Right kidney (tissue), 1 donor: Measurements from ENCODE around the gene MYL6.

Experiments used
- DNase-seq: peaks from one replicate; pipeline ENCODE4 v3.0.0-alpha.2; 2016

The MYL6 gene

DNA sequence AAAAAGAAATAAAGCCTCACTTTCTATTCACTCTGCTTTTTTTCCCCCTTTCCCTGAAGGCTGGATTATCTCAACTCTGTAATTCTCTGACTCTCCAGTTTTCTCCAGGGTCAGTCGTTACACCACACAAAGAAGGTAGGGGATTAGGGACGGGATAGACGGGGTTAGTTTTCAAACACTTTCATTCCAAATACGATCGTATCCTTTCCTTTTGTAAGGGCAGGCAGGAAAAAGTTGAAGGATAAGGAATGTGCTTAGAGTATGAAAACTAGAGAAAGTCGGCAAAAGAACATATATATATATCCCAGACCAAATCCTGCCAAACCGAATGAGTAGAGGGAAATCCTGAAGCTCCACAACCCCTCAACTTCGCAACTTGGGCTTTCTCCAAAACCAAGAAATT lies 30.7 kb upstream of the MYL6 start:
- DNase-seq: no peak

DNA sequence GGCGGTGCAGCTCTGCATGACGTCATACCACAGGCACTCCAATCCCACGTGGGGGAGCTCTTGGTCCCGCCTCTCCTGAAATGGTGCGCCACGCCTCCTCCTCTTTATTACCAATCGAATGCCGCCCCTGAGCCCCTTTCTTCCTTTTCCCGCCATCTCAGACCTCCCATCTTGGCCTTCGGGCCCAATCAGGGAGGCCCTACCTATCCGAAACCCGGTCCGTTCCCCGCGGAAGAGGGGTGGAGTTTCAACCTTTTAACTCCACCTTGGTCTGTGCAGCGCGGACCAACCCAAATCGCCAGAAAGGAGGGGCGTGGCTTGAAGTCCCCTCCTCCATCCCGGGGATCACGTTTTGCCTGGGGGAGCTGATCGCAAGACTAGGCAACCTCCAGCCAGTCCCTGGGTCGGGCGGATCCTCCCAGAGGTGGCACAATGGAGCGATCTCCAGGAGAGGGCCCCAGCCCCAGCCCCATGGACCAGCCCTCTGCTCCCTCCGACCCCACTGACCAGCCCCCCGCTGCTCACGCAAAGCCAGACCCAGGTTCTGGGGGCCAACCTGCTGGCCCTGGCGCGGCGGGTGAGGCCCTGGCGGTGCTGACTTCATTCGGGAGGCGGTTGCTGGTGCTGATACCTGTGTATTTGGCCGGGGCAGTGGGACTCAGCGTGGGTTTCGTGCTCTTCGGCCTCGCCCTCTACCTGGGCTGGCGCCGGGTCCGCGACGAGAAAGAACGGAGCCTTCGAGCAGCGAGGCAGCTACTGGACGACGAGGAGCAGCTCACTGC lies 30.1 kb upstream of the MYL6 start, which contains the start of gene ESYT1:
TSS of gene ESYT1 (plus strand) at position 380 of the 782 bp plus-strand sequence. CDS start at position 433, 53 bp downstream.
- DNase-seq: peak; percentile 87

DNA sequence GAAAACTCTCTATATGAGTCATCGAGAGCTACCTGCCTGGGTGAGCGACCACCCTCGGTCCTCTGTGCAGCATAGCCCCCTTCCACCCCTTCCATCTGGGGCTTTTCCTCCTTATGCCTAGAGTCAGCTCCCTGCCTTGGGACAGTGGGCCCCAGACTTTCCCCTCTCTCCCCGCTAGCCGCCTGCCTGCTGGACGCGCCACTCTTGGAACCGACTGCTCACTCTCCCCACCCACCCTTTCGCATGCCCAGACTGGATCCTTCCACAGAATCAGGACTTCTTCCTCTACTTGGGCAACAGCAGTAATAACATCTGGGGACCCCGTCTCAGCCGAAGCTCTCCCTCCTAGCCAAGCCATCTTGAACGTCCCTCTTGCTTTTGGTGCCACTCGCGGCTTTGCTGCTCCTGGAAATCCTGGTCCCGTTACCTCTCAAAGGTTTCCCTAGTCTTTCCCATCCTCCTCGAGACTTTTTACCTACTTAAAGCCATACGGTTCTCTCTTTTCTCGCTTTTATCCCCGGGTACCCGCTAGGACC lies 29.4 kb upstream of the MYL6 start:
- DNase-seq: no peak

DNA sequence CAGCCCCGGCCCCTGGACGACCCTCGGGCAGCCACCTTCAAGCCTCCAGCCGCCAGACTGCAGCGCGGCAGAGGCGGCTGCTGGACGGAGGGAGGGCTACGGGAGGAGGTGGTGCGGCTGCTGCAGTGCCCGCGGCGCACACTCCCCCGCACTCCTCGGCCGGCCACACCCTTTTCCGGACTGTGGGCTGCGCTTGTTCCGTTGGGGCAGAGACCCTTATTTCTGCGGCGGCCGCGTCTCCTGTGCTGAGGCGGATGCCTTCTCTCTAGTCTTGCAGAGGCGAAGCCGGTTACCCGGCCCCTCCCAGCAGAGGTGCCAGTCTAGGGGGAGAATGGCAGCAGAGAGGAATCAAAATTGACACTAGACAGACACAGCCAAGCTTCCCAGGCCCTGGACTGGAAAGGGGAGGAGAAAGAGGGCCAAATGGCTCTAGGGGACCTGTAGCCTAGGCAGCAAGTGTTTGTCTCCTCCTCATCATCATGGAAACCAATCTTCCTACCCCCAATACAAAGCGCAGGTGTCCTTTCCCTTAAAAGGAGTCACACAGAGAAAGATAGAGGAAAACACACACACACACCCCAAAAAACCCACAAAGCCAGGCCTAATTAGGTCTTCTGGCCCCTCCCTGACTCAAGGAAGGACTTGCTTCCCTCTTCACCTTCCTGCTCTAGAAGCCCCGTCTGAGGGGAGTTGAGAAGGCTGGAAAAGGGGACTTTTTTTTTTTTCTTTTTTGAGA lies 28.8 kb upstream of the MYL6 start:
- DNase-seq: peak; percentile 80

DNA sequence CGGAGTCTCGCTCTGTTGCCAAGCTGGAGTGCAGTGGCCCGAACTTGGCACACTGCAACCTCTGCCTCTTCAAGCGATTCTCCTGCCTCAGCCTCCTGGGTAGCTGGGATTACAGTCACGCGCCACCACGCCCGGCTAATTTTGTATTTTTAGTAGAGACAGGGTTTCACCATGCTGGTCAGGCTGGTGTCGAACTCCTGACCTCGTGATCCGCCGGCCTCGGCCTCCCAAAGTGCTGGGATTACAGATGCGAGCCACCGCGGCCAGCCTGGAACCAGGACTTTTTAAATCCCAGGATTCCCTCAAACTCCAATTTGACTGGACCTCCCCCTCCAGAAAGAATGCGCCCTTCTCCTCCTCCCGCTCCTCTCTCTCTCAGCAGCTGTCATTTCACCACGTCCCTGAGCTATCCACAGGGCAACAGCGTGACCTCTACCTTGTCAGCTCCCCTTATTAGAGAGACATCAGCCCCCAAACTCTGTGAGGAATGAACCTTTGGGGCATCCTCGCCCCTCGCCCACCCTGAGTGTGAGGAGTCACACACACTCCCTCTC lies 28.1 kb upstream of the MYL6 start:
- DNase-seq: no peak

DNA sequence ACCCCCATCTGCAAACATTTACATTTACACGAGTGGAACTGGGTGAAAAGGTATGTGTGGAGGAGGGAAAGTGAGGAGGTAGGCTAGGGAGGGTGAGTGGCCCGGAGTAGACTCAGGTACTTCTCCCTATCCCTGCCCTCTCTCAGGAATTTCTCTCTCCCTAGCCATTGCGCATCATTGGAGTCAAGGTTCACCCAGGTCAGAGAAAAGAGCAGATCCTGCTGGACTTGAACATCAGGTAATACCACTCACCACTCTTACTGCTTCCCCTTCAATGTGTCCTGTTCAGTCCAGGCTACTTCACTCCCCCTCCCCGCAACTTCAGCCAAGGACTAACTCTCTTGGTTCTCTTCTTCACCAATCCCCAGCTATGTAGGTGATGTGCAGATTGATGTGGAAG lies 27.3 kb upstream of the MYL6 start:
- no peak for DNase-seq

DNA sequence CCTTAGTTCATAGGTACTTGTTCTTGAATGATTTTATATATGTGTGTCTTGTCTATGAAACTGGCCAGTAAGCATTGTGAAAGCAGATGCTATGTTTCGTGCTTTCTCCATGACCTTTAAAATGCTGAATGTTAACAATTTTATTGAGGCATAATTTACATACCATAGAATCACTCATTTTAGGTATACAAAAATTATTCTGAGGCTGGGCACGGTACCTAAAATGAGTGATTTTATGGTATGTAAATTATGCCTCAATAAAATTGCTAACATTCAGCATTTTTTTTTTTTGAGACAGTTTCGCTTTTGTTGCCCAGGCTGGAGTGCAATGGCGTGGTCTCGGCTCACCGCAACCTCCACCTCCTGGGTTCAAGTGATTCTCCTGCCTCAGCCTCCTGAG lies 23.3 kb upstream of the MYL6 start:
- DNase-seq: no peak

DNA sequence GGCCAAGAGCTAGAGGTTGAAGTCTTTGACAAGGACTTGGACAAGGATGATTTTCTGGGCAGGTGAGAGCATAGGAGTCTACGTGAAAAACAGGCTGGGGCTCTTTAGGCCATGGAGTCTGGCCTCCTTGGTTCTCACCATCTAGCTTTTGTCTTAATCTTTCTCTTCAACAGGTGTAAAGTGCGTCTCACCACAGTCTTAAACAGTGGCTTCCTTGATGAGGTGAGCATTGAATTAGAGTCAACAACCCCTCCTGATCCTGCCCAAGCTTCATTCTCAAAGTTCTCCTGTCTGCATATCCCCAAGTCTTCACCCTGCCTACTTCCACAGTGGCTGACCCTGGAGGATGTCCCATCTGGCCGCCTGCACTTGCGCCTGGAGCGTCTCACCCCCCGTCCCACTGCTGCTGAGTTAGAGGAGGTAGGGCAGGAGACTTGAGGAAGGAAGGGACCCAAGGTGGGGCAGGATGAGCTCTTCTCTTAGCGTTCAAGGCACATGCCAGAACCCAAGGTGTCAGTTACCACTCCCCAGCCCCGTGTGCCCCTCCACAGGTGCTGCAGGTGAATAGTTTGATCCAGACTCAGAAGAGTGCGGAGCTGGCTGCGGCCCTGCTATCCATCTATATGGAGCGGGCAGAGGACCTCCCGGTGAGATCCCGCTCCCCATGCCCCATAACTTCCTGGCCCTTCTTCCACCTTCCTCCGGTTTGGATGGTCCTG lies 20.1 kb upstream of the MYL6 start:
- DNase-seq: no peak

DNA sequence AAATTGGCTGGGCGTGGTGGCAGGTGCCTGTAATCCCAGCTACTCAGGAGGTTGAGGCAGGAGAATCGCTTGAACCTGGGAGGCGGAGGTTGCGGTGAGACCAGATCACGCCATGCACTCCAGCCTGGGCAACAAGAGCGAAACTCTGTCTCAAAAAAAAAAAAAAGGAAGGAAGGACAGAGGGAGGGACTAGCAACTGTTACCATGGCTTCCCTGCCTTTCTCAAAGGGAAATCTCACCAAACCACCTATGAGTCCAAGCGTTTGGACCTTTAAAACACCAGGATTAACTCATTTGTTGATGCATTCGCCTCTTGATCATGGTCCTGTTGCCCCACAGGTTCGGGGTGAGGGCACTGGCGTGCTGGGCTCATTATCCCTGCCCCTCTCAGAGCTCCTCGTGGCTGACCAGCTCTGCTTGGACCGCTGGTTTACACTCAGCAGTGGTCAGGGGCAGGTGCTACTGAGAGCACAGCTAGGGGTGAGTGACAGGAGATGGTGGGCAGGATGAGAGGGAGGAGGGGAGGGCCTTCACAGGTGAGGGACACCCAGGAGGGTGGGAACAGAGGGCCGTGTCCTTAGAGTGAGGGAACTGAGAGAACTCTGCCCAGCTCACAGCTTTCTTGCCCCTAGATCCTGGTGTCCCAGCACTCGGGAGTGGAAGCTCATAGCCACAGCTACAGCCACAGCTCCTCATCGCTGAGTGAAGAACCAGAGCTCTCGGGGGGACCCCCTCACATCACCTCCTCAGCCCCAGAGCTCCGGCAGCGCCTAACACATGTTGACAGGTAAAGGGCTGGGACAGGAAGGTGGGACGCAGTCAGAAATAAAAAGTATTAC lies 16.0 kb upstream of the MYL6 start:
- no peak for DNase-seq

DNA sequence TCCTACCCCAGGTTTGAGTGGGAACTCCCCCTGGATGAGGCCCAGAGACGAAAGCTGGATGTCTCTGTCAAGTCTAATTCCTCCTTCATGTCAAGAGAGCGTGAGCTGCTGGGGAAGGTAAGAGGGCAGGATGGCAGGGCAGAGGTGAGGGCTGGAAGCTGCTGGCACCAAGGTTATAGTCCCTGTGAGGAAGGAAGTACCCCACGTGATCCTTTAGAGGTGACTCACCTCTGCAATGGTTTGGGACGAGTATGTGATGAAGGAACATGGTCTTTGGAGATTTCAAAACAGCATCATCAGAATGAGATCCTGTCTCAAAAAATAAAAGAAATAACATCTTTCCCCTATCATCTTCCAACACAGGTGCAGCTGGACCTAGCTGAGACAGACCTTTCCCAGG lies 14.9 kb upstream of the MYL6 start:
- no peak for DNase-seq

DNA sequence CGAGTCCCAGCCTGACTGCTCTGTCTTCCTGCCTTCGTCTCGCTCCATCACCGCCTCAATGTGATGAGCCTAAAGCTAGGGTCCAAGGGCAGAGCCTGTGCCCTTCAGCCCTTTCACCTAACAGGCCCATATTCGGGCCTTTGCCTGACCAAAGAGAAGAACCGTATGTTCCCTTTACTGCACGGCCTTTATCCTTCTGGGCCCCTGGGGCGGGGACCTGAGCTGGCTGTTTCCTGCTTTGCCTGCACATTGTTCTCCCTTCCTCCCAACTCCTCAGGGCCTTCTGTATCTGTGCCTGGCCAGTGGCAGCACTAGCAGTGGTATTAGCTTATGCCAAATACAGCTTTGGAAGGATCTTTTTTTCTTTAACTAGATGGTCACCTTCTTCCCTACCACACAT lies 14.3 kb upstream of the MYL6 start:
- no peak for DNase-seq

DNA sequence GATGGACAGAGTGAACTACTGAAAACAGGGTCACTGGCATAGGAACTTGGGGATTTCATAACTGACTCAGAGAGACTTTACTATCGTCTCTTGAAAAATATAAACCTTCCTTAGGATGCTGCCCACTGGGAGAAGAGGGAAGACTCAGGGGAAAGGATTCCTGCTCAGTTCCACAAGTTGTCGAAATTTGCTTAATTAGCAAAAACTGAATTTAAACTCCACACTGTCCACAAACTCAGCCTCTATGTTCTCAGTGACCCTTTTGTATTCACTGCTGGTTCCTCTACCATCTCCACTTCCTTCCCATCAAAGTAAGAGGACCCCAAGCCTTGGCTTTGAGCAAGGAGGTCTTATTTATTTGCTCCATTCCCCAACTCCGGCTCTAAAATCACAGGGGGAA lies 12.9 kb upstream of the MYL6 start:
- DNase-seq: no peak

DNA sequence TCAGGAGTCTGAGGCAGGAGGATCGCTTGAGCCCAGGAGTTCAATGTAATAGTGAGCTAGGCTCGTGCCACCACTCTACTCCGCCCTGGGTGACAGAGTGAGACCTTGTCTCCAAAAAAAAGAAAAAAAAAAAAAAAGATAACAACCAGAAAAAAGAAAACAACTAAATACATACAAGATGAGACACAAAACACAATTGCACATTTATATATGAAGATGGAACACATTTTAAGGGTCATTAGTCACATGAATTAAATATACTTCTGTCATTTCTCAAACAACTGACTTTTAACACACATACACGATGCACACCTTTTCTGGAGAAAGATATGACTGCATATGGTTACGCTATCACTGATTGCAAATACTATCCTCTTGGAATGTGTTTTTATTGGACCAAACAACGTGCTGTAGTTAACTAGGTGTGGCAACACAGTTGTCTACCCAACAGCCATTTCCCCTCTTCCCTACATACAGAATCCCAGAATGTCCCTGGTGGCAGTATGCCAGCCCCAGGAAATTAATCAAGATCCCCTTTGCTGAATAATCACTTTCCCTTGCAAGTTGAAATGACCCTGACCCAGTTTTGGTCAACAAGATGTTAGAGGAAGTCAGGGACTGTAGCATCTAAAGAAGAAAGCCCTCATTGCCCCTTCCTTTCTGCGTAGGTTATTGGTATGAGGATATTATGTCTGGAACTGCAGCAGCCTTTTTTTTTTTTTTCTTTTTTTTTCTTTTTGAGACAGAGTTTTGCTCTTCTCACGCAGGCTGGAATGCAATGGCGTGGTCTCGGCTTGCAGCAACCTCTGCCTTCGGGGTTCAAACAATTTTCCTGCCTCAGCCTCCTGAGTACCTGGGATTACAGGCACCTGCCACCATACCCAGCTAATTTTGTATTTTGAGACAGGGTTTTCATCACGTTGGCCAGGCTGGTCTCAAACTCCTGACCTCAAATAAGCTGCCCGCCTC lies 11.4 kb upstream of the MYL6 start:
- no peak for DNase-seq

DNA sequence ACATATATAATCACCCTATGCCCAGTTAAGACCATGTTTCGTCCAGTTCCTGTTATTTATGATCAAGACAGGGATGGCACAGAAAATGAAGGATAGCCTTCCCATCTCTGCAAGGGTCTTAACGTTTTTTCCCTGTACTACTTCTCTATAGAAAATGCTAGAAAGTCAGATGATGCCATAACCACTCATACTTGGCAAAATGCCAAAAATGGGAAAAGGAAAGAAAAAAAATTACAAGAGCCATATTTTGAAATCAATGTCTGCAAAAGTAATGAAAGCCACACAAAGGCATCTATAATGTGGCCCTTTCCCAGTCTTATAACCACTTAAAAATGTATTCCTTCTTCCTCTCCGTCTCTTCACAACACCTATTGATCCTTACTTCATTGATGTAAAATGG lies 7.6 kb upstream of the MYL6 start:
- DNase-seq: no peak

DNA sequence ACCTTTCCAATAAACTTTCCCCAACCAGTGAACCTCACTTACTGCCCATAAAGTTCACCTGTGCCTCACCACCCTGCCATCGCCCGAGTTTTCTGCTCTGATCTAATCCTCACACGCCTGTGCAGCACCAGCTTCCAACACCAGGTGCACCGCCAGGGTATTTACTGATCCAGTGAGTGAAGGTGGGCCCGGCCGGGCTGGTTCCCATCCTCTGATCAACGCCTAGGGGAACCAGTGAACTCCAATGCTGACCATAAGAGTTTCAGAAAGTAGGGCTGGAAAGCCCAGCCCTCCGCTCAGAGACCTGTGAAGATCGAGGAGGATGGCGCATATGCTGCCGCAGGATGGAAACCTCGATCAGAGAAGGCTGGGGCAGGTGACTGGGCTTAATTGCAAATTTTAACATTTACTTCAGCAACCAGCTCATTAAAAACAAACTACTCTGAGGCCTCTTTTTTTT lies 6.5 kb upstream of the MYL6 start:
- DNase-seq: no peak

DNA sequence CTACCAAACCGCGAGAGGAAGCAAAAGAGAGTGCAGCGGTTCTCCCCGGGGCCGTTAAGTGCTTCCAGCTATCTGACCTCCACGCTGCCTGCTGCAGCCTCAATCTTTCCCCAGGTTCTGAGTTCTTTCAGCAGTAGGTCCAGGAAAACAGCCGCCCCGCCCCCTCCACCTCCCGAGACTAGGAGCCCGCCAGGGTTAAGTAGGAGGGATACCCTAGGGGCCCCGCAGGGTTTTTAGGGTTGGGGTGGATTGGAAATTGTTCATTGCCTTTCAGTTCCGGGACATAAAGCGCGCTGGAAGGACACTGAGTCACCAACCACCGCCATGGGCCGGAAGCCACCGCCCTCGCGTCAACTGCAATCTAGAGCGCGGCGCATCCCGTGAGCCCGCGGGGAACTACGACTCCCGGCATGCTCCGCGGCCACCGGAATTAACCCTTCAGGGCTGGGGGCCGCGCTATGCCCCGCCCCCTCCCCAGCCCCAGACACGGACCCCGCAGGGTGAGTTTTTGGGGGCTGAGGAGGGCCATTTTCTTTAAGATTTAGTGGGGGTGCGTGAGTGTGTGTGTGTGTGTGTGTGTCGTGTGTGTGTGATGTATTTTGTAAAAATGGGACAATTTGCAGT lies 5.9 kb upstream of the MYL6 start, which contains the start of gene MYL6B:
TSS of gene MYL6B (plus strand) at position 456 of the 624 bp plus-strand sequence. CDS start 1,332 bp downstream, outside the sequence.
- peak; percentile 92 for DNase-seq

DNA sequence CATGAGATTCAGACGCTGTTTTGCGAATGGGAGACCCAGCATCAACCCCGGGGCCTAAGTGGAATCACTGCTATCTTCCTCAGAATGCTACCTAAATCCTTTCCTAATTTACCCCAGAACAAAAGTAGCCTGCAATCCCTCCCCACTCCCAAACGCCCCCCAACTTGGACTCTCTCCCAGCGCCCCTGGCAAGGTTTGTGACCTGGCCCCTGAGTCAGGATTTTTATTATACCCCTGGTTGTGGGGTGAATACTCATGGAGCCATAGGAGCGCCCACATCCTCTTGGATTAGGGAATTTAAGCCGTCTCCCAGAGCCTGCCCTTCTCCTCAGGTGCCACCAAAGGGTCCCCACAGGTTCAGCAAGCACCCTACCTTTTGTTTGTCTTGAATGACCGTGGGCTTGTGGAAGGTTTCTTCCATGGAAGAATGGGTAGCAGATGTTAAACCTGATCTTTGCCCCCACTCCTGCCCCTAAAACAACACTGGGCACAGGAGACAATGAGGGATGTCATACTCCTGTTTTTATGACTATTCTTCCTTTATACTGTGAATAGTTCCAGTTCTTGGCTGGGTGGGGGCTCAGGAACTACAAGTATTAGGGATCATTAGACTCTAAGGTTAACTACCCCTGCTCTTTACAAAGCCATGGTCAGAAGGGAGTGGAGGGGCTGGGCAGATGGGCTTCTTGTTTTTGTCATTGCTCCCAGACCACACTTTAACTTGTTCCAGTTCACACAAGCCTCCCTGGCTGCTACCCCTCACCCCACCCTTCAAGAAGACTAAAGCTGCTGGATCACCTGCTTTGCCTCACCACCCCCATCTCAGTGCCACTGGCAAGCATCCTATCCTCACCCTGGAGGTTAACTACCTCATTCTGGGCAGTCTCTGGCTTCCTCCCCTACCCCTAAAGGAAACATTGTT lies 5.1 kb upstream of the MYL6 start:
- no peak for DNase-seq

DNA sequence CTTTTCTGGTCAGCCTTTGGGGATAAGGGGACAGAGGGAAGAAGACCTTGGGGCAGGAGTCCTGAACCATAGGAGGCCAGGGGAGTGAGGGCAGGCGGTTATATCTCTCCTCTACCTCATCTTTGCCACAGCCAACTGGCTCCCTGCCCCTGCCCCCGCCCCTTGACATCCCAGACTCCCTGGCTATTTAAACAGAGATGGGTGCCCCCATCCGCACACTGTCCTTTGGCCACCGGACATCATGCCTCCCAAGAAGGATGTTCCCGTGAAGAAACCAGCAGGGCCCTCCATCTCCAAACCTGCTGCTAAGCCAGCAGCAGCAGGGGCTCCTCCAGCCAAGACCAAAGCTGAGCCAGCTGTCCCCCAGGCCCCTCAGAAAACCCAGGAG lies 4.5 kb upstream of the MYL6 start:
- no peak for DNase-seq
